ENCODE measurements around the gene RIPOR2.
"Not testable (repeated sequence)": the region's sequence is repeated elsewhere in the genome, so short reads cannot be mapped to it uniquely, and the experiment has no call there.

Gene RIPOR2

GRCh38 chr6:24927277-24927955, 8.3 kb downstream of the RIPOR2 start:
- H3K4me3 ChIP-seq (ENCODE audit: low read depth, low read length), result no peak overlapping the region
- DNase-seq (ENCODE audit: low read depth, low spot score), result no peak
- in situ Hi-C loops (cut with HindIII; ENCODE audit: low sequenced_read_pairs), result no loop called here
- TF ChIP-seq, protein P1, sequence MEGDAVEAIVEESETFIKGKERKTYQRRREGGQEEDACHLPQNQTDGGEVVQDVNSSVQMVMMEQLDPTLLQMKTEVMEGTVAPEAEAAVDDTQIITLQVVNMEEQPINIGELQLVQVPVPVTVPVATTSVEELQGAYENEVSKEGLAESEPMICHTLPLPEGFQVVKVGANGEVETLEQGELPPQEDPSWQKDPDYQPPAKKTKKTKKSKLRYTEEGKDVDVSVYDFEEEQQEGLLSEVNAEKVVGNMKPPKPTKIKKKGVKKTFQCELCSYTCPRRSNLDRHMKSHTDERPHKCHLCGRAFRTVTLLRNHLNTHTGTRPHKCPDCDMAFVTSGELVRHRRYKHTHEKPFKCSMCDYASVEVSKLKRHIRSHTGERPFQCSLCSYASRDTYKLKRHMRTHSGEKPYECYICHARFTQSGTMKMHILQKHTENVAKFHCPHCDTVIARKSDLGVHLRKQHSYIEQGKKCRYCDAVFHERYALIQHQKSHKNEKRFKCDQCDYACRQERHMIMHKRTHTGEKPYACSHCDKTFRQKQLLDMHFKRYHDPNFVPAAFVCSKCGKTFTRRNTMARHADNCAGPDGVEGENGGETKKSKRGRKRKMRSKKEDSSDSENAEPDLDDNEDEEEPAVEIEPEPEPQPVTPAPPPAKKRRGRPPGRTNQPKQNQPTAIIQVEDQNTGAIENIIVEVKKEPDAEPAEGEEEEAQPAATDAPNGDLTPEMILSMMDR (IDR thresholded peaks at IDR 0.05; ENCODE audit: low read depth, low read length), result no peak

DNA sequence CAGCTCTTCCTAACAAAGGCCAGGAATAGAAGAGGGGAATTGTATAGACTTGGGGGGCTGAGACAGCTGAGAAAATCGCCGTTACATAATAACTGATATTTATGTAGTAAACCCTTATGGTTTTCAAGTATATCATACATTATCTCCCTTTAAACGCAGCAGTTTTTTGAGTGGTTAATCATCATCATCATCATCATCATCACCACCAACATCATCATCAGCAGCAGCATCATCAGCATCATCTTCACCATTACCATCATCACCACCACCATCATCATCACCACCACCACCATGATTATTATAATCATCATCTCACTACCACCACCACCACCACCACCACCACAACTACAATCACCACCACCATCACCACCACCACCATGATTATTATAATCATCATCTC, 9.1 kb downstream of the RIPOR2 start:
- DNase-seq (ENCODE audit: low read depth, low spot score); in situ Hi-C loops (cut with HindIII; ENCODE audit: low sequenced_read_pairs); H3K4me3 ChIP-seq (ENCODE audit: low read depth, low read length): not testable (repeated sequence)

DNA sequence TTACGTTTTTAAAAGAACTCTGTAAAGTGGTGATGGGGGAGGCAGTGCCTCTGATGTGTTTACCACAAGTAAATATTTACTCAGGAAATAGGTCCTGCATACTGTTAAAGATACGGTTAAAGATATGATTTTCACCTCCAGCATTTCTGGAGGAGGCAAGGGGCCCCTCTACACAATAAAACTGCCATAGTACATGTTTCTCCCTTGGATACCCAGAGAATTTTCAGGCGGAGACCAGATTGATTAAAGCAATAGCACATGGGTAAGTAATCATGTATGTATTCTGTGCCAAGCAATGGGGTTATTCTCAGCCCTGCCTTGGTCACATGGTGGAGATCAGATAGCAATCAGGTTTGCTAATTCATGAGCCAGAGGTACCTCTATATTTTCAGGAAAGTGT, 9.6 kb downstream of the RIPOR2 start:
- DNase-seq (ENCODE audit: low read depth, low spot score), result no peak
- TF ChIP-seq, protein P1 (IDR thresholded peaks at IDR 0.05; ENCODE audit: low read depth, low read length), result no peak
- in situ Hi-C loops (cut with HindIII; ENCODE audit: low sequenced_read_pairs), result no loop called here
- no peak overlapping the region for H3K4me3 ChIP-seq (ENCODE audit: low read depth, low read length)

GRCh38 chr6:24925661-24926060, 10.1 kb downstream of the RIPOR2 start:
- no peak overlapping the region for H3K4me3 ChIP-seq (ENCODE audit: low read depth, low read length)
- TF ChIP-seq, protein P1 (IDR thresholded peaks at IDR 0.05; ENCODE audit: low read depth, low read length), result no peak
- DNase-seq (ENCODE audit: low read depth, low spot score), result no peak
- in situ Hi-C loops (cut with HindIII; ENCODE audit: low sequenced_read_pairs), result no loop called here

- H3K4me3 ChIP-seq (ENCODE audit: low read depth, low read length), result no peak overlapping the region
- DNase-seq (ENCODE audit: low read depth, low spot score), result no peak
- in situ Hi-C loops (cut with HindIII; ENCODE audit: low sequenced_read_pairs), result no loop called here
- TF ChIP-seq, protein P1 (IDR thresholded peaks at IDR 0.05; ENCODE audit: low read depth, low read length), result no peak
Measured at GRCh38 chr6:24924580-24925356, 11.0 kb downstream of the RIPOR2 start.

- in situ Hi-C loops (cut with HindIII; ENCODE audit: low sequenced_read_pairs), result no loop called here
Measured at GRCh38 chr6:24923885-24924401, 11.8 kb downstream of the RIPOR2 start.

More at GRCh38 chr6:24923885-24924401, 11.8 kb downstream of the RIPOR2 start:
- DNase-seq (ENCODE audit: low read depth, low spot score), result no peak
- TF ChIP-seq, protein P1 (IDR thresholded peaks at IDR 0.05; ENCODE audit: low read depth, low read length), result no peak
- no peak overlapping the region for H3K4me3 ChIP-seq (ENCODE audit: low read depth, low read length)

Measured in astrocyte of the spinal cord (primary cell).